ENCODE data around the gene FCER1A. TPM values are rescaled to one million over a fixed set of nuclear protein-coding genes. Genes with fewer than 3 reads are reported as not detected.
"Not testable (repeated sequence)": the region's sequence is repeated elsewhere in the genome, so short reads cannot be mapped to it uniquely, and the experiment has no call there.

Gene FCER1A
- polyA plus RNA-seq, 3 donors: 0.47 to 0.83 (median 0.47) TPM

- not testable (repeated sequence) for DNase-seq
Measured at GRCh38 chr1:159349374-159349773, 47.2 kb downstream of the FCER1A start.

- no peak for DNase-seq
Measured at GRCh38 chr1:159352436-159352835, 50.3 kb downstream of the FCER1A start.

Other genes with a start within 250 kb of the FCER1A start
- under 1 TPM in 1 of 3 donors, not detected in 2; 0.11 TPM for gene AIM2, start 225.6 kb upstream of the FCER1A start, polyA plus RNA-seq (ENCODE audit: insufficient read length in 3 of 3)
- under 1 TPM in 2 of 3 donors, not detected in 1; 0.17 to 0.54 TPM for gene CADM3, start 130.7 kb upstream of the FCER1A start, polyA plus RNA-seq (ENCODE audit: insufficient read length in 3 of 3)
- gene ACKR1, start 97.5 kb upstream of the FCER1A start, polyA plus RNA-seq (ENCODE audit: insufficient read length in 3 of 3): under 1 TPM in 2 of 3 donors, not detected in 1; 0.23 to 1.00 TPM
- gene OR10J4, start 129.9 kb downstream of the FCER1A start, polyA plus RNA-seq (ENCODE audit: insufficient read length in 3 of 3): not detected
- under 1 TPM in 1 of 3 donors, not detected in 2; 0.05 TPM for gene OR10J1, start 137.4 kb downstream of the FCER1A start, polyA plus RNA-seq (ENCODE audit: insufficient read length in 3 of 3)
- gene OR10J5, start 233.7 kb downstream of the FCER1A start, polyA plus RNA-seq (ENCODE audit: insufficient read length in 3 of 3): not detected

All from renal pelvis (tissue), 4 donors.